ENCODE results near the gene PSMB3.

PSMB3 gene

DNA sequence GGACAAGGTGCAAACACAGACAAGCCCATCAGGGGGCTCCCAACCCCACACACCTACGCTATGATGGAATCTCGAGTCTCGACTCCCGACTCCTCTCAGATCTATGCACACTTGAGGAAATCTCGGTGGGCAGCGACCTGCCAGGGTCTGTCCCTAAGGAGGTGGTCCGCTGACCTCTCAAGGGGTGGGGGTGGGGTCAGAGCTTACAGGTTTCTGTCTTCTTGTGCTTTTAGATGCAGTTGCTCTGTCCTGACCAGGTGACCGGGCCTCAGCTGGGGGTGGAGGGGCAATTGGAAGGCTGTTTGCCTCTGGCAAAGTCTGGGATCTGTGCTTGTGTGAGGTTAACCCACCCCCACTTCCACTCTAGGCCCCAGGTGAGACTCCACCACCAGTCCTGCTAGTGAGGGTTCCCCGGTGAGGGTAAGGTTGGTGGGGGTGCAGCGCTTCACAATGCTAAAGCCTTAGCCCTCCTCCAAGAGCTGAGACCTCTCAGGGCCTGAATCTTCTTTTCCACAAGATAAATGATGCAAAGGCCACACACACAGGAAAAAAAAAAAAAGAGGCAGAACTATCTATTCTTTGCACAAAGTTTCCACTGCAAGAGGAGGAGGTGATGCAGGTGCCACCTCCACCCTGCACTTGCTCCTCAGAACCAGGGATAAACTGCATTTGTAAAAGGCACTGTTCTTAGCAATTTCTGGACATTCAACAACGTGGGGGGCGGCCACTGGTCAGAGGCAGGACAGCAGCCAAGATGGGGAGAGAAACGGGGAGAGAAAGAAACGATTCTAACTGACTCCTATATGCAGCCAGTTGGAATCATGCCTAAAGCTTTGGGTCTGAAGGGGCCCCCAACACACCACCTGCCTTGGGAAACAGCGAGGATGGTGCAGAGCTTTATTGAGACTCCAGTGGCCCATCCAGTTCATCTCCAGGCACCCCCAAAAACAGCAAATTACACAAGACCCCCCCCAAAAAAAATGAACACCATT lies 18.3 kb upstream of the PSMB3 start:
- DNase-seq = no peak

DNA sequence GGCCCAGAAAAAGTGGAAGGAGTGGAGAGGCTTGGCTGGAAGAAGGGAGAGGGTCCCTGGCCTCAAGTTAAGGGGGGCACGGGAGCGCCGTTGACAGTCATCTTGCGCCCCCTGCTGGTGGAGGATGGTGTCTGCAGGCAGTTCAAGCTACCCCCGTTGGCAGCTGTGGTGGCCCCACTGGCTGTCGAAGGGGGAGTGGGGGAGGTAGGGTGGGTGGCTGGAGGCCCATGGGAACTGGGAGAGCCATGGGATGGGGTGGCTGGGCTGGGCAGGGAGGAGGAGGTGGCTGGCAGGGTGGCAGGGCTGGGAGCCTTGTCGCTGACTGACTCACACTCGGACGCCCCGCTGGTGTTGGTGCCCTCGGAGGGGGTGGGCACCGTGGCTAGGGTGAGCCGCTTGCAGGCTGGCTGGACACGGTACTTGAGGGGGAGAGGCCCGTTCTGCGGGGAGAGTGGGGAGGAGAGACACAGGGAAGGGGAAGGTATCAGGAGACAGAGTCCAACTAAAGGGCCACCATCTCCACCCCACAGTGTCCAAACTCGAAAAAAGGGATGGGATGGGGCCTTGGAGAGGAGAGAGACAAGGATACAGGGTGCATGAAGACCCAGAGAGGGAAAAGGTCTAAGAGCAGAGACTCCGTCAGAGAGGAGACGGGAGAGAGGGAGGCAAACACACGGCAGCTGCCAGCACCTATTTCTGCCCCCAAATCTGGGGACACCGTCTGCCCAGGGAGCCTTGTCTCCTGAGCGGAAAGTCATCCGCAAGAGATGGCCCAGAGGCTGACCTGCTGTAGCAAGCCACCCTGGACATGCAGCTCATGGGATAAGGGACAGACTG lies 17.2 kb upstream of the PSMB3 start:
- DNase-seq = no peak

- no peak for DNase-seq
Measured at GRCh38 chr17:38738007-38738662, 14.4 kb upstream of the PSMB3 start.

- DNase-seq = no peak
Measured at GRCh38 chr17:38738686-38739085, 13.9 kb upstream of the PSMB3 start.

- DNase-seq = no peak
Measured at GRCh38 chr17:38739305-38739704, 13.2 kb upstream of the PSMB3 start.

DNA sequence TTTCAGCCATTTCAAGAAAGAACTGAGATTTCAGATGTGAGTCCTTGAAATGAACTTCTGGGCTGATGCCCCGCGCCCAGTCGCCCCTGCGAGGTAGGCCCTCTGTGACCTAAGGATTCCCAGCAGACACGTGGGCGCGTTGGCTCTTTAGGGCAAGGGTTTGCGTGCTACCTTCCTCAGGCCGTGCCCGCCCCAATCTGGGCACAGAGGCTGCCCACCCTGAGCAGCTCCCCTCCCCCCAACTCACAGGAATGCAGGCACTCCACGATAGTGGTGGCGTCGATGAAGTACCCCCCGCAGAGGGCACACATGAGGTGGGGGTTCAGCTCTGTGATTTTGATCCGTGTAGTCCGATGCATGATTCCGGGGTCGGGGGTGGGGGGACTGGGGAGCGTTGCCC lies 12.5 kb upstream of the PSMB3 start:
- no peak for DNase-seq

- no peak for DNase-seq
Measured at GRCh38 chr17:38740806-38741205, 11.7 kb upstream of the PSMB3 start.

DNA sequence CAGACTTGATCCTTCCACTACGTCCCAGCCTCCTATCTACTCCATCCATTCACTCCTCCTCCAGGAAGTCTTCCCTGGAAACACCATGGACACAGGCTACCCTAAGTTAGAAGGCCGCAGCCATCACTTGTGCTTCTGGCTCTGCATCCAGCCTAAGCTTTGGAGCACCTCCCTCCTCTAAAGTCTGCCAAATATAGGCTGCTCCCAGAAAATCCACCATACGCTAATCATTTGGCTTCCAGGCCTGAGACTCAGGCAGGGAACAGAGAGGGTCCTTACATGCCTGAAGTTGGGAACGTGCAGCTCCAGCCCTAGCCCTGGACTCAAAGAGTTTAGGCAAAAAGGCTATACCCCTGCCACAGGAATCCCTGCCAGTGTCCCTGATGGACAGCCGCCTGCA lies 11.1 kb upstream of the PSMB3 start:
- DNase-seq = no peak

DNA sequence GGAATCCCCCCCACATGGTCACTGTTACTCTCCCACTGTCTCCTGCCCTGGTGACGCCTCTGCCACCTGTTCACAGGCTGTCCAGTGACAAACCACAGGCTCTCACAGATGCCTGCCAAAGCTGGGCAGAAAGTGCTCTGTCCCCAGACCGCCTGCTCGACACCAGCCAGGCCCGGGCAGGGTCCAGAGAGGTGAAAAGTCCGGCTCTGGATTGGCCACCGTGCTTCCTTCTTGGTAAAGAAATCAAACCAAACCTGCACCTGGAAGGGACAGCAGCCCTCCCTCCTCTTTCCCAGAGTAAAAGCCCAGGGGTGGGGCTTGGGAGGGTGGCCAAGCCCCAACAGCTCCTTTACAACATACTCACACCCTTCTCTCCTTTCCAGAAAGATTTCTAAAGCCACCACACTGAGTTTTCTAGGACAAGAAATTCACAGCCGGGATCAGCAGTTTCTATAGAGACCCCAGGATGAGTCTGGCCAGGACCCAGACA lies 10.6 kb upstream of the PSMB3 start:
- DNase-seq = no peak

DNA sequence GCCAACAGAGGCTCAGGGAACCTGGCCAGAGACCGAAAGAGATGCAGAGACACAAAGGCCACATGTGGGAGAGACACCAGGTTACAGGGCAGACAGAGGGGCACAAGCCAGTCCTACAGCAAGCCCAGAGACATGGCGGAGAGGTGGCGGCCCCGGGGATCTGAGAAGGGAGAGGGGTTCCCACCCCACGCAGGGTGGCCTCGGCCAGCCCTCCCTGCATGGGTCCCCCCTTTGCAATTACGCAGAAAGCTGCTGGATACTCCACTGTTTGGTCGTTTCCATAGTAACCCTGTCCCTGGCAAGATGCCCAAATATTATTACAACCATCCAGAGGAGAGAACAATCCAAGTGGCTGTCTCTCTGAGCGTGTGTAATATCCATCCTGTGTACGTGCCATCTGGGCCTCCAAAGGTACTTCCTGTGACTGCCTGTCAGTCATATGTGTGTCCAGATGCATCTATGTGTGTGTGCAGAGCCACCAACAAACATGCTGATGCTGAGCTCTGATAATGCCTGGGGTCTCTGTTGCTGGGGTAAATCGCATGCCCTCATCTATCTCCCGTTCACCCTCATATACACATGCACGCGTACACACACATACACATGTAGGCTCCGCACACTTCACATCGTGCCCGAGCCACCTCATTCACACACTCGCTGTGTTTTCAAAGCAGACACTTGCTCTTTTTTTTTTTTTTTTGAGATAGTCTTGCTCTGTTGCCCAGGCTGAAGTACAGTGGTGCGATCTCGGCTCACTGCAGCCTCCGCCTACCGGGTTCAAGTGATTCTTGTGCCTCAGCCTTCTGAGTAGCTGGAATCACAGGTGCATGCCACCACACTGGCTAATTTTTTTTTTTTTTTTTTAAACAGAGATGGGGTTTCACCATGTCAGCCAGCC lies 9.9 kb upstream of the PSMB3 start:
- DNase-seq = peak; percentile 75

DNA sequence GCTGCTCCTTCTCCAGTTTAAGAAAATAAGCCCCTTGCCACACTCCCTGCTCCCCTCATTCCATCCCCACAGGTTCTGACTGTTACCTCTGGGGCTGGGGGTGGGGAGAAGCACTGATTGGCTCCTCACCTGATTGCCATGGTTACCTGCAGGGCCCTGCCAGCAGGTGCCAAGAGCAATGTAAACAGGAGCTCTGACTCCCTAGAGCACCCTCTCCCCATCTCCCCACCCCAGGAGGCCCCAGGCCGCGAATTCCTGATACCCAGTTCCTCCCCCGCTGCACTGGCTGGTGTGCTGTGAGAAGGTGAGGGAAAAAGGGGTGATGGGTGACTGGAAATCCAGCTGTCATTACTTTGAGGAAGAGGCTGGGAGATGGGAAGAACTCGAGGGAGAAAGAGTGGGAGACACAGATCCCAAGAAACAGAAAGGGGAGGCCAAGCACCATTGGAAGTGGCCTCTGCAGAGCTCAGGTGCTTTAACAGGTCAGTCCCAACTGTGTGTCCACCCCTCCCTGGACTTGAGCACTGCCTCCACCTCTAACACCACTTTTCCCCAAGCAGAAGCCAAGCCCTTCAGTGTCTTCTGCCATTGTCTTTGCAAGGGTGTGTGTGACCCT lies 8.9 kb upstream of the PSMB3 start:
- DNase-seq = peak; percentile 89

GRCh38 chr17:38745545-38745944 lies 7.0 kb upstream of the PSMB3 start:
- peak; percentile 63 for DNase-seq

GRCh38 chr17:38746004-38746848 lies 6.3 kb upstream of the PSMB3 start:
- no peak for DNase-seq

- DNase-seq = no peak
Measured at GRCh38 chr17:38746849-38747462, 5.6 kb upstream of the PSMB3 start.

GRCh38 chr17:38747463-38748148 lies 4.9 kb upstream of the PSMB3 start:
- DNase-seq = peak; percentile 34

- DNase-seq = peak; percentile 89
Measured at GRCh38 chr17:38748149-38748891, 4.2 kb upstream of the PSMB3 start, which contains the start of gene PCGF2. PCGF2 (minus strand) TSS chr17:38748336; CDS start chr17:38740402, 7,934 bp downstream.

GRCh38 chr17:38748892-38749222 lies 3.7 kb upstream of the PSMB3 start:
- DNase-seq = no peak

DNA sequence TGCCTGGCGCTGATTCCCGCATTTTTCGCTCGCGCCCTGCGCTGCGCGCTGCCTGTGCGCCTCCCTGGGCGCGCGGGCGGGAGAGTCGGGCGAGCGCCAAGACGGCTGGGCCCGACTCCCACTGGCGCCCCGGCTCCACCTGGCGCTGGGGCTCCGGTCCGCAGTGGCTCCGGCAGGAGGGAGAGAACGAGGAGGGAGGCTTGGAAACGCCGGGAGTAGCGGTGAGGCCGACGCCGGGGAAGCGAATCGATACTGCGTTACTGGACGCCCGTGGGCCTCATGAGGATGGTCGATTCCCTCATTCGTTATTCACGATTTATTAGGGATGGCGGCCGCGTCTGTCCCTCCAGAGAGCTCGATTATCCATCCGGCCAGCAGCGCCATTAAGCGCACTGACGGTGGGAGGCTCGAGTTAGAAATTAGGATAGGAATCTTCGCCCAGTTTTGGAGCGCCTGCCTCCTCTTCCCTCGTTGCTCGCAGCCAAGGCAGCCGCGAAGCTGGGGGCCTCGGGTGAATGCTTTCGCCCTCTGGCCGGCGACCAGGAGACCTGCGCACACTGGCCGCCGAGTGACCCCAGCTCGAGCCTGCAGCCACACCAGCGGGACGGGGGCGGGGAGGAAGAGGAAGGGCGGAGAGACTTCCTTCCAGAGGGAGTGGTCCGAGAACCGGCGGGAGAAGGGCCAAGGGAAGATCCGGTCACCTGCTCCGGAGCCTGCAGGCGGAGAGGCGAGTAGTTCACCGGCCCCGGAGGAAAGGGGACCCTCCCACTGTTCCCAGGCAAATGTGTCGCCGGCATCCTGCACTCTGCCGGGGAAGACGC lies 3.1 kb upstream of the PSMB3 start:
- DNase-seq = peak; percentile 80

Data from NCI-H774 (cell line).